DOHH2 (cell line): Measurements from ENCODE around the gene RAB23.

ENCODE experiments used
- CTCF ChIP-seq: fragments of 200-600 bp; sonication (generic); IDR thresholded peaks from one replicate; pipeline ENCODE4 v1.5.1; 2014; ENCODE audit warnings: antibody characterized with exemption, mild to moderate bottlenecking, low read depth, low read length; ENCODE audit not compliant: poor library complexity, severe bottlenecking
- EZH2phosphoT487 ChIP-seq: fragments of 200-600 bp; sonication (generic); IDR thresholded peaks from 2 replicates; pipeline ENCODE4 v1.6.1; 2017; ENCODE audit warnings: borderline replicate concordance, mild to moderate bottlenecking, antibody characterized with exemption, low read length, moderate library complexity, mixed read lengths

- TF ChIP-seq CTCF (no peak), EZH2phosphoT487 (no peak)
Observed at GRCh38 chr6:57248311-57248895, 26.3 kb upstream of the RAB23 start.
